Ovary (tissue), 3 donors: ENCODE results near the gene DNAAF5.

Source experiments
- POLR2A ChIP-seq: fragments of 450-650 bp; IDR thresholded peaks from one replicate; pipeline ENCODE4 v1.6.1; 2017; ENCODE audit warnings: antibody characterized with exemption, mild to moderate bottlenecking, moderate library complexity
- TF ChIP-seq, protein P1 (sequence below), 3 donors: fragments of 450-650 bp in 2 of 3; fragments of 200-600 bp in 1 of 3; IDR thresholded peaks; one replicate each; pipeline versions ENCODE4 v1.5.1 to v1.8.0; 2016 to 2022; ENCODE audit warnings: antibody characterized with exemption in 3 of 3, mild to moderate bottlenecking in 1 of 3
- donor health status: DM: no; HTN: no; CAD: no.

DNA sequence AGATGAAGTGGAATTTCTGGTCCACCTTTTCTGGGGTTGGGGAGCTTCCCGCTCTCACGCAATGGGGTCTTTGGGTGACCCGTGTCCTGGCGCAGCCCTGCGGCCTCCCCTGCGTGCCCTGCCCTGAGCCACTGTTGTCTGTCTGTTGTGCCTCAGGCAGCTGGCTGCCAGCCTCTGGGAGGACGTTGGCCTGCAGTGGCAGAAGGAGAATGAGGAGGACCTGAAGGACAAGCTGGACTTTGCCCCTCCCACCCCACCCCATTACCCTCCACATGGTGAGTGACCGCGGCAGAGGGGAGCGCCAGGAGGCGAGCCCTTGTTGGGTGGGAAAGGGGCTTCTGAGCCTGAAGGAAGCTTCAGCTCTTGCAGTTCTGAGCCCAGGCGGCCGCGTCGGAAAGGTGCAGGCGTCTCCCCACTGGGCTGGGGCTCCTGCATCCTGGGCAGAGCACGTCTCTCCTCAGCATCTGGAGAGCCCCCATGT is 14.7 kb downstream of the DNAAF5 start:
- TF ChIP-seq POLR2A: no peak
- TF ChIP-seq, protein P1, sequence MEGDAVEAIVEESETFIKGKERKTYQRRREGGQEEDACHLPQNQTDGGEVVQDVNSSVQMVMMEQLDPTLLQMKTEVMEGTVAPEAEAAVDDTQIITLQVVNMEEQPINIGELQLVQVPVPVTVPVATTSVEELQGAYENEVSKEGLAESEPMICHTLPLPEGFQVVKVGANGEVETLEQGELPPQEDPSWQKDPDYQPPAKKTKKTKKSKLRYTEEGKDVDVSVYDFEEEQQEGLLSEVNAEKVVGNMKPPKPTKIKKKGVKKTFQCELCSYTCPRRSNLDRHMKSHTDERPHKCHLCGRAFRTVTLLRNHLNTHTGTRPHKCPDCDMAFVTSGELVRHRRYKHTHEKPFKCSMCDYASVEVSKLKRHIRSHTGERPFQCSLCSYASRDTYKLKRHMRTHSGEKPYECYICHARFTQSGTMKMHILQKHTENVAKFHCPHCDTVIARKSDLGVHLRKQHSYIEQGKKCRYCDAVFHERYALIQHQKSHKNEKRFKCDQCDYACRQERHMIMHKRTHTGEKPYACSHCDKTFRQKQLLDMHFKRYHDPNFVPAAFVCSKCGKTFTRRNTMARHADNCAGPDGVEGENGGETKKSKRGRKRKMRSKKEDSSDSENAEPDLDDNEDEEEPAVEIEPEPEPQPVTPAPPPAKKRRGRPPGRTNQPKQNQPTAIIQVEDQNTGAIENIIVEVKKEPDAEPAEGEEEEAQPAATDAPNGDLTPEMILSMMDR (IDR thresholded peaks at IDR 0.05): no peak
